H1 (cell line): ENCODE measurements around the gene SPPL2B. TPM values are rescaled to one million over a fixed set of nuclear protein-coding genes. Genes with fewer than 3 reads are reported as not detected.

Source experiments
- CTCF ChIA-PET: fragments of 300-600 bp; sonication (Branson Sonifier 250); formaldehyde crosslinking; loops from one replicate; lab custom pipeline; 2021; ENCODE audit not compliant: partially characterized antibody; lab: Charles Lee
- POLR2A ChIA-PET: fragments of 300-600 bp; sonication (Branson Sonifier 250); formaldehyde crosslinking; loops from one replicate; lab custom pipeline; 2021; ENCODE audit warnings: inconsistent platforms; ENCODE audit not compliant: partially characterized antibody; lab: Charles Lee
- DNase-seq, 2 experiments: peaks; one replicate each; pipeline versions ENCODE4 v3.0.0 to v3.0.0-alpha.2; 2010 to 2022; ENCODE audit warnings: low spot score in 2 of 2, low read depth in 1 of 2, mixed read lengths in 1 of 2
- FAIRE-seq: peaks from 2 replicates; lab custom pipeline; 2011; peaks lifted over from hg19 to GRCh38; lab: Jason Lieb, UNC
- H2AFZ ChIP-seq: 2 replicates; pipeline ENCODE4 v1.8.1; 2012; ENCODE audit warnings: low read length, inconsistent platforms
- H2AK5ac ChIP-seq: 2 replicates; pipeline ENCODE4 v1.6.1; 2013; ENCODE audit warnings: low read depth, low read length
- H2BK120ac ChIP-seq: replicated peaks from 2 replicates; pipeline ENCODE3; 2013; ENCODE audit warnings: low read depth, low read length, inconsistent platforms
- H2BK12ac ChIP-seq: 2 replicates; pipeline ENCODE4 v1.6.1; 2013; ENCODE audit warnings: low read depth, low read length
- H2BK15ac ChIP-seq: 2 replicates; pipeline ENCODE4 v1.6.1; 2013; ENCODE audit warnings: low read length
- H2BK20ac ChIP-seq: 2 replicates; pipeline ENCODE4 v1.6.1; 2013; ENCODE audit warnings: low read length
- H2BK5ac ChIP-seq: 2 replicates; pipeline ENCODE4 v1.6.1; 2013; ENCODE audit warnings: low read depth, low read length
- H3K14ac ChIP-seq: 2 replicates; pipeline ENCODE4 v1.6.1; 2013; ENCODE audit warnings: inconsistent platforms; ENCODE audit not compliant: insufficient read length
- H3K18ac ChIP-seq: 2 replicates; pipeline ENCODE4 v1.6.1; 2013; ENCODE audit warnings: low read length; ENCODE audit errors: extremely low read depth
- H3K23ac ChIP-seq: 2 replicates; pipeline ENCODE4 v1.6.1; 2013; ENCODE audit warnings: inconsistent platforms; ENCODE audit not compliant: insufficient read length
- H3K23me2 ChIP-seq: 2 replicates; pipeline ENCODE4 v1.6.1; 2013; ENCODE audit warnings: low read depth, low read length
- H3K27ac ChIP-seq: 2 replicates; pipeline ENCODE4 v1.6.1; 2011; ENCODE audit warnings: low read depth, low read length, inconsistent platforms
- H3K27me3 ChIP-seq, 4 experiments: replicated peaks in 1 of 4; 1 replicate in 1 of 4; 2 replicates in 3 of 4; pipeline versions ENCODE4 v1.6.1 to v1.8.1; 2011 to 2013; ENCODE audit warnings: low read length in 3 of 4, mild to moderate bottlenecking in 3 of 4, inconsistent platforms in 2 of 4, mixed read lengths in 2 of 4, moderate library complexity in 1 of 4; ENCODE audit not compliant: control insufficient read depth in 3 of 4, insufficient read depth in 3 of 4; ENCODE audit errors: extremely low read depth in 1 of 4
- H3K36me3 ChIP-seq, 4 experiments: 2 replicates each; pipeline versions ENCODE4 v1.6.1 to v1.8.1; 2011 to 2013; ENCODE audit warnings: mild to moderate bottlenecking in 4 of 4, low read length in 3 of 4, moderate library complexity in 2 of 4, control low read depth in 1 of 4, inconsistent platforms in 1 of 4; ENCODE audit not compliant: insufficient read depth in 4 of 4, control insufficient read depth in 2 of 4
- H3K4ac ChIP-seq: replicated peaks from 2 replicates; pipeline ENCODE3; 2013; ENCODE audit warnings: low read length, low read depth, mixed read lengths, inconsistent platforms; ENCODE audit not compliant: insufficient read length
- H3K4me1 ChIP-seq, 4 experiments: replicated peaks in 1 of 4; 1 replicate in 1 of 4; 2 replicates in 3 of 4; pipeline versions ENCODE4 v1.6.1 to v1.8.1; 2011 to 2013; ENCODE audit warnings: low read length in 3 of 4, inconsistent platforms in 2 of 4, mixed read lengths in 1 of 4; ENCODE audit not compliant: insufficient read depth in 4 of 4, control insufficient read depth in 3 of 4
- H3K4me2 ChIP-seq, 2 experiments: 2 replicates each; pipeline versions ENCODE4 v1.6.1 to v1.8.1; 2011 to 2013; ENCODE audit warnings: low read depth in 2 of 2, low read length in 2 of 2, control low read depth in 1 of 2, inconsistent platforms in 1 of 2, mild to moderate bottlenecking in 1 of 2; ENCODE audit not compliant: insufficient read depth in 1 of 2
- H3K4me3 ChIP-seq, 4 experiments: fragments of 200-600, 300-600 bp in 1 of 4; sonication (generic), shearing (Covaris generic), sonication (Bioruptor Twin) in 1 of 4; 2 replicates each; pipeline versions ENCODE4 v1.5.1 to v1.8.1; 2011 to 2016; ENCODE audit warnings: low read length in 4 of 4, low read depth in 3 of 4, control low read depth in 2 of 4, inconsistent platforms in 2 of 4, mild to moderate bottlenecking in 2 of 4, mixed read lengths in 1 of 4, moderate library complexity in 1 of 4; ENCODE audit not compliant: insufficient read depth in 2 of 4; ENCODE audit errors: extremely low read depth in 1 of 4
- H3K56ac ChIP-seq: replicated peaks from 2 replicates; pipeline ENCODE3; 2013; ENCODE audit warnings: low read depth, mild to moderate bottlenecking, mixed read lengths, low read length, inconsistent platforms; ENCODE audit not compliant: insufficient read length
- H3K79me1 ChIP-seq: 2 replicates; pipeline ENCODE4 v1.6.1; 2013; ENCODE audit warnings: low read depth, low read length, control low read depth
- H3K79me2 ChIP-seq, 2 experiments: 2 replicates each; pipeline versions ENCODE4 v1.6.1 to v1.8.1; 2012 to 2013; ENCODE audit warnings: low read length in 2 of 2, mild to moderate bottlenecking in 2 of 2, inconsistent platforms in 1 of 2; ENCODE audit not compliant: insufficient read depth in 2 of 2, control insufficient read depth in 1 of 2
- H3K9ac ChIP-seq, 4 experiments: replicated peaks in 1 of 4; 1 replicate in 1 of 4; 2 replicates in 3 of 4; pipeline versions ENCODE4 v1.6.1 to v1.8.1; 2011 to 2013; ENCODE audit warnings: low read depth in 3 of 4, low read length in 3 of 4, control low read depth in 2 of 4, mild to moderate bottlenecking in 2 of 4, moderate library complexity in 2 of 4, inconsistent platforms in 1 of 4; ENCODE audit errors: extremely low read depth in 1 of 4
- H3K9me3 ChIP-seq, 2 experiments: 2 replicates each; pipeline versions ENCODE4 v1.6.1 to v1.8.1; 2012 to 2013; ENCODE audit warnings: mild to moderate bottlenecking in 2 of 2, moderate library complexity in 2 of 2, control low read depth in 1 of 2, inconsistent platforms in 1 of 2, low read depth in 1 of 2, low read length in 1 of 2, mixed read lengths in 1 of 2; ENCODE audit not compliant: insufficient read depth in 2 of 2
- H4K20me1 ChIP-seq, 2 experiments: replicated peaks in 1 of 2; 2 replicates each; pipeline versions ENCODE3 to v1.8.1; 2011 to 2013; ENCODE audit warnings: inconsistent platforms in 2 of 2, low read length in 2 of 2, mild to moderate bottlenecking in 1 of 2; ENCODE audit not compliant: insufficient read depth in 2 of 2, control insufficient read depth in 1 of 2
- H4K5ac ChIP-seq: 2 replicates; pipeline ENCODE4 v1.6.1; 2013; ENCODE audit warnings: low read length, low read depth, mixed read lengths, inconsistent platforms; ENCODE audit not compliant: insufficient read length
- H4K8ac ChIP-seq: 2 replicates; pipeline ENCODE4 v1.8.0; 2013; ENCODE audit warnings: mild to moderate bottlenecking, moderate library complexity, low read length, inconsistent platforms; ENCODE audit not compliant: insufficient read depth; ENCODE audit errors: extremely low read depth
- H4K91ac ChIP-seq: replicated peaks from 2 replicates; pipeline ENCODE3; 2013; ENCODE audit warnings: low read length, mixed read lengths, inconsistent platforms; ENCODE audit not compliant: insufficient read length
- BRCA1 ChIP-seq: IDR thresholded peaks from 2 replicates; pipeline ENCODE4 v1.6.1; 2012; ENCODE audit warnings: low read depth, low read length, improper control_type of control experiment
- CHD1 ChIP-seq: IDR thresholded peaks from 2 replicates; pipeline ENCODE4 v1.6.1; 2012; ENCODE audit warnings: low read depth, low read length, improper control_type of control experiment
- EGR1 ChIP-seq: IDR thresholded peaks from 2 replicates; pipeline ENCODE4 v1.6.1; 2011; ENCODE audit warnings: low read depth, low read length, borderline replicate concordance
- EZH2 ChIP-seq: fragments of 200-600 bp; sonication (generic); IDR thresholded peaks from 2 replicates; pipeline ENCODE4 v1.7.1; 2012; ENCODE audit warnings: low read depth, mild to moderate bottlenecking, moderate library complexity, low read length, inconsistent platforms; ENCODE audit not compliant: severe bottlenecking
- MAFK ChIP-seq: IDR thresholded peaks from 2 replicates; pipeline ENCODE4 v1.6.1; 2012; ENCODE audit warnings: low read depth, mild to moderate bottlenecking, improper control_type of control experiment, low read length
- NANOG ChIP-seq: IDR thresholded peaks from 2 replicates; pipeline ENCODE4 v1.6.1; 2011; ENCODE audit warnings: low read length, low read depth, mild to moderate bottlenecking, inconsistent platforms; ENCODE audit not compliant: insufficient read depth, poor library complexity, severe bottlenecking
- RAD21 ChIP-seq, 2 experiments: IDR thresholded peaks in 1 of 2; conservative IDR thresholded peaks in 1 of 2; 2 replicates each; pipeline ENCODE4 v1.6.1; 2011; ENCODE audit warnings: low read depth in 2 of 2, low read length in 2 of 2, improper control_type of control experiment in 1 of 2, inconsistent platforms in 1 of 2, mild to moderate bottlenecking in 1 of 2, moderate library complexity in 1 of 2
- SAP30 ChIP-seq: fragments of 300-600 bp; sonication (generic); IDR thresholded peaks from 2 replicates; pipeline ENCODE4 v1.7.1; 2012; ENCODE audit warnings: low read length, moderate library complexity, mild to moderate bottlenecking, inconsistent platforms; ENCODE audit not compliant: insufficient read depth, insufficient replicate concordance
- SRF ChIP-seq: IDR thresholded peaks from 2 replicates; pipeline ENCODE4 v1.6.1; 2011; ENCODE audit warnings: mild to moderate bottlenecking, low read depth, low read length, moderate library complexity
- TAF1 ChIP-seq: IDR thresholded peaks from 2 replicates; pipeline ENCODE4 v1.6.1; 2011; ENCODE audit warnings: mild to moderate bottlenecking, low read depth, low read length
- WGBS, 2 experiments: shearing (Covaris generic) in 1 of 2; methylation state at CpG; one replicate each; pipeline versions ENCODE4 v1.1.6 to v1.1.7; 2013 to 2015; ENCODE audit warnings: low lambda C conversion rate in 2 of 2, mixed read lengths in 2 of 2, inconsistent platforms in 1 of 2, low coverage in 1 of 2, missing lambda C conversion rate in 1 of 2; ENCODE audit not compliant: insufficient replicate concordance in 2 of 2, insufficient coverage in 1 of 2, insufficient read length in 1 of 2; ENCODE audit errors: extremely low coverage in 1 of 2, missing lambda C conversion rate in 1 of 2; 5-methylcytosine and 5-hydroxymethylcytosine counted together
- polyA plus RNA-seq, 7 experiments: library from polyadenylated mRNA; depleted of rRNA in 3 of 7; stranded (reverse) in 5 of 7; unstranded in 2 of 7; fragments of >200 nt in 5 of 7; fragments of 200-250 nt in 2 of 7; gene quantifications; 1 replicate in 5 of 7; 2 replicates in 1 of 7; 4 replicates in 1 of 7; pipeline versions ENCODE4 v1.2.1 to v1.2.3, GENCODE V29; 2011 to 2013; ENCODE audit warnings: missing spikeins in 2 of 7, mixed read lengths in 2 of 7
- total RNA-seq: library from RNA; stranded (reverse); fragmentation: NEBNext Ultra II Directional; extraction: Animal tissue kit (Norgen Biotek cat#: 25700); gene quantifications from 2 replicates; pipeline ENCODE4 v1.2.1, GENCODE V29; 2021

The SPPL2B gene
- total and polyA plus RNA-seq, 2 of the 8 experiments (the other 6 are each of a cell fraction or from before 2014, with no cell fraction given) = 34.8 to 55.7 TPM

DNA sequence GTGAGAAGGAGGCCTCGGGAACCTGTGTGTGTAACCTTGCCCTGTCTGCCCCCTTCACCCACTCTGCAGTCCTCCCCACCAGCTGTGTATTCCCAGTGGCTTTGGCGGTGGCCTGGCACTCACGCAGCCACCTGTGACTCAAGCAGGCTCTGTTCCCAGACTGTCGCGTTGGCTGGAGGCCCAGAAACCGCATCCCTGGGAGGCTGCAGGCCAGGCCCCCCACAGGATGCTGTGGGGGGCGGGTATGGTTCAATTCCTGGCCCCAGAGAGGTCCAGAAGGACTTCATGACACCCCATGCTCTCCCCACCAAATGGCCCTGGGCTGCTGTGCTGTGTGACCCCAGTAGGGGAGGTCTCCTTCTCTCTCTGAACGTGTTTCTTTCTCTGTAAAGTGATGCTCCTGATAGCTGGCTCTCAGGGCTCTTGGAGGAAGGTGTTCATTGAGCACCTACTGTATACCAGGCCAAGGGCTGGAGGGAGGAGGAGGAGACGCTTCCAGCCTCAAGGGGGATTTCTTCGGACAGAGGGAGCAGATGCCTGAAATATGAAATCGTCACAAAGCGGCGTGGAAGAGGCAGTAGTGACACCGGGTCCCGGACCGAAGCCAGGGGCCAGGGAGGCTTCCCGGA is 18.6 kb upstream of the SPPL2B start:
- H3K27ac ChIP-seq = no peak overlapping the region
- H3K79me1 ChIP-seq = no peaks in the 10 kb centered on the region
- no peak overlapping the region for H2AK5ac ChIP-seq
- H4K20me1 ChIP-seq = peaks cover 0 to 3% of the 10 kb centered on the region in 2 experiments
- H3K23ac ChIP-seq = no peak overlapping the region
- no peak overlapping the region for H2BK120ac ChIP-seq
- no peaks in the 10 kb centered on the region for H3K36me3 ChIP-seq
- no peak overlapping the region for H2BK12ac ChIP-seq
- no peak overlapping the region for H3K9ac ChIP-seq
- H3K27me3 ChIP-seq = peaks cover 7 to 30% (median 23%) of the 10 kb centered on the region in 4 experiments
- ChIA-PET CTCF (interaction anchor here (0.6 to 9.8 kb wide), 2 partner anchors 33 to 1597 kb away, joined by 3 to 106 read pairs; no protein-coding TSS in a partner anchor), POLR2A (interaction anchor here (1.4 to 4.4 kb wide), 2 partner anchors 14 to 57 kb away, joined by 4 to 16 read pairs; no protein-coding TSS in a partner anchor)
- H4K5ac ChIP-seq = no peak overlapping the region
- H2BK5ac ChIP-seq = no peak overlapping the region
- peaks cover 0 to 13% (median 1%) of the 10 kb centered on the region in 4 experiments; a peak in 4 of 7 replicates for H3K4me1 ChIP-seq
- H4K91ac ChIP-seq = no peak overlapping the region
- H3K9me3 ChIP-seq = no peaks in the 10 kb centered on the region
- H3K4me3 ChIP-seq = no peak overlapping the region
- no peaks in the 10 kb centered on the region for H3K79me2 ChIP-seq
- DNase-seq (peak in 1 of 2 experiments; percentile 46), FAIRE-seq (no peak)
- H3K14ac ChIP-seq = no peak overlapping the region
- no peak overlapping the region for H3K4ac ChIP-seq
- H3K56ac ChIP-seq = no peak overlapping the region
- WGBS, 2 experiments = 85% methylated on average over 17 of the region's 17 CpGs; no CpG with 5 or more reads in 1 of the 2 experiments
- H3K23me2 ChIP-seq = peaks cover 2% of the 10 kb centered on the region; the same call in 1 of the 2 replicates
- 0 out of 2 replicates have a peak overlapping the region, but pooled peaks have one; percentile 88 for H2BK15ac ChIP-seq
- no peak overlapping the region for H3K4me2 ChIP-seq
- H3K18ac ChIP-seq = no peak overlapping the region; the same call in 1 of the 2 replicates
- H2AFZ ChIP-seq = no peak overlapping the region
- no peak overlapping the region for H2BK20ac ChIP-seq
- peak overlapping the region; percentile 57; the same call in 1 of the 2 replicates for H4K8ac ChIP-seq
- TF ChIP-seq RAD21 (IDR thresholded peaks at IDR 0.05 in 1 of 2, conservative IDR thresholded peaks at IDR 0.05 in 1 of 2; ENCODE audit: low read depth in 2 of 2, low read length in 2 of 2) (no peak), BRCA1 (no peak), EZH2 (no peak), SRF (no peak), MAFK (no peak), TAF1 (no peak), EGR1 (no peak), CHD1 (no peak), SAP30 (no peak), NANOG (no peak)
